GM20000 (cell line): ENCODE results near the gene WDR82.
"Not testable (repeated sequence)": the region's sequence is repeated elsewhere in the genome, so short reads cannot be mapped to it uniquely, and the experiment has no call there.

Source experiments
- DNase-seq: peaks from one replicate; pipeline ENCODE4 v3.0.0; 2012; ENCODE audit warnings: low spot score
- TF ChIP-seq, protein P1 (sequence below): IDR thresholded peaks from 2 replicates; pipeline ENCODE4 v1.5.1; 2012; ENCODE audit warnings: mild to moderate bottlenecking, control low read depth; ENCODE audit errors: extremely low read depth, missing control alignments

Gene WDR82

DNA sequence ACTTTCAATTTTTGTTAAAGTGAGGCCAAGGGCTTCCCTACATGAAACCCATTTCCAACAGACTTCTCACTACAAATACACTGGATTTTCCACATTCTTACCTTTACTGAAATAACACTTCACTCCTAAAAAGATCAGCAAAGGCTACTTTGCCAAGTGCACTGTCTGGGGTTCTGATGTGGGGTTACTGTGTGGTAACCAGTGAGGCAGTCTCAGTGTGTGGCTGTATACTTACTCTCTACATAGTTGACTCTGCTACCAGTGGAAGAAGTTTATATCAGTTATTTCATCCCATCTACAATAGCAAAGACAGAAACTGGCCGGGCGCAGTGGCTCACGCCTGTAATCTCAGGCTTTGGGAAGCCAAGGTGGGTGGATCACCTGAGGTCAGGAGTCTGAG lies 5.6 kb downstream of the WDR82 start:
- TF ChIP-seq, protein P1, sequence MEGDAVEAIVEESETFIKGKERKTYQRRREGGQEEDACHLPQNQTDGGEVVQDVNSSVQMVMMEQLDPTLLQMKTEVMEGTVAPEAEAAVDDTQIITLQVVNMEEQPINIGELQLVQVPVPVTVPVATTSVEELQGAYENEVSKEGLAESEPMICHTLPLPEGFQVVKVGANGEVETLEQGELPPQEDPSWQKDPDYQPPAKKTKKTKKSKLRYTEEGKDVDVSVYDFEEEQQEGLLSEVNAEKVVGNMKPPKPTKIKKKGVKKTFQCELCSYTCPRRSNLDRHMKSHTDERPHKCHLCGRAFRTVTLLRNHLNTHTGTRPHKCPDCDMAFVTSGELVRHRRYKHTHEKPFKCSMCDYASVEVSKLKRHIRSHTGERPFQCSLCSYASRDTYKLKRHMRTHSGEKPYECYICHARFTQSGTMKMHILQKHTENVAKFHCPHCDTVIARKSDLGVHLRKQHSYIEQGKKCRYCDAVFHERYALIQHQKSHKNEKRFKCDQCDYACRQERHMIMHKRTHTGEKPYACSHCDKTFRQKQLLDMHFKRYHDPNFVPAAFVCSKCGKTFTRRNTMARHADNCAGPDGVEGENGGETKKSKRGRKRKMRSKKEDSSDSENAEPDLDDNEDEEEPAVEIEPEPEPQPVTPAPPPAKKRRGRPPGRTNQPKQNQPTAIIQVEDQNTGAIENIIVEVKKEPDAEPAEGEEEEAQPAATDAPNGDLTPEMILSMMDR = no peak
- DNase-seq = no peak

DNA sequence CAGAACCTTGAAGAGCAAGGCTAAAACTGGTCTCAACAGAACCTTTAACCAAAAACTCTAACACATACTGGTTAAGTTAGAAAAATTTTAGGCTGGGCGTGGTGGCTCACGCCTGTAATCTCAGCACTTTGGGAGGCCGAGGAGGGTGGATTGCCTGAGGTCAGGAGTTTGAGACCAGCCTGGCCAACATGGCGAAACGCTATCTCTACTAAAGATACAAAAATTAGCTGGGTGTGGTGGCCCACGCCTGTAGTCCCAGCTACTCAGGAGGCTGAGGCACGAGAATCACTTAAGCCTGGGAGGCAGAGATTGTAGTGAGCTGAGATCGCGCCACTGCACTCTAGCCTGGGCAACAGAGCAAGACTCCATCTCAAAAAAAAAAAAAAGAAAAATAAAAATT lies 6.3 kb downstream of the WDR82 start:
- DNase-seq = not testable (repeated sequence)

DNA sequence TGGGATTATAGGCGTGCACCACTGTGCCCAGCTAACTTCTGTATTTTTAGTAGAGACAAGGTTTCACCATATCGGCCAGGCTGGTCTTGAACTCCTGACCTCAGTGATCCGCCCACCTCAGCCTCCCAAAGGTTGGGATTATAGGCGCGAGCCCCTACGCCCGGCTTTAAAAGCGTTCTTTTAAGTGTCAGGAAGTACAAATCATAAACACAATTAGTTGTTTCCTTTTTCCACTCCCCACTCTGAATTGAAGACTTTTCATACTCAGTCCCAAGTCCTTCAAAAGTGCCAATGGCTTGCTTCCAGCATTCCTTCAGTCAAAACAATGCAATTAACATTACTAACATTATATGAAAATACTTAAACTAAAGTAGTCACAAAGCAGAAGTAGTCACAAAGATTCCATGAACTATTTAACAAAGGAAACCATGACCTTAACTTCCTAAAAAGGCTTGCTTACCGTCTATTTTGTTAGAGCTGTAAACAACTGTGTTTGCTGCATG lies 8.1 kb downstream of the WDR82 start:
- DNase-seq = no peak
- TF ChIP-seq, protein P1 = no peak

DNA sequence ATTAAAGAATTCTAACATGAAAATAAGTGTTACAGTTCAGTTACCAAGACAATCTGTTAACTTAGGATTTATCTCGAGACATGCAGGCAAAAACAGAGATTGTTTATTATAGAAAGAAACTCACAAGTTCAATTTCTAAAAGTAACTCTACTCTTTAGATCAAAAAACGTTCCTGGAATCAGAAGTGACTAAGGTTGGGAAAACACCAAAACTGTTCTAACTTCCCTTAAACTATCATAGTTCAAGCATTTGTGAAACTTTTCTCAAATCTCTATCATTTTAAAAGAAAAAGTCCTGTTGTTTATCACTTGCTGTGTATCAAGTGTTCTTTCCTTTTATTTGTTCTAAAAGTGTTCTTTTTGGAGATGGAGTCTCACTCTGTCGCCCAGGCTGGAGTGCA lies 8.7 kb downstream of the WDR82 start:
- DNase-seq = no peak
- TF ChIP-seq, protein P1 = no peak

DNA sequence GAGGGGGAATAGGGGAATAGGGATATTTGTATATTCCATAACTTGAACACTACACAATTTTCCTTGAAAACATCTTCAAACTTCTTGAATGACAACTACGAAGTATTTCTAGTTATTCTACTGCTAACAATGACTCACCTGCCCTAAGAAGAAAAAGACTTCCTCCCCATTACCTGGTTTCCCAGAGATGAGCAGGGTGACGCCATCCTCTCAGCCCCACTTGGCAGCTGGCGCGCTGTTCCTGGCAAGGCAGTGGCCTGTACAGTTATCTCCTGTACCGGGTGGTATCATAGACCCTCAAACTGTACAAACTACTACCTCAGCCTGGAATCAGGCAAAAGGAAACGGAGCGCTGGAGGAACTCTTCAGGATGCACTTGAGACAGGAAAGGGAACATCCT lies 10.4 kb downstream of the WDR82 start:
- TF ChIP-seq, protein P1 = no peak
- DNase-seq = no peak

DNA sequence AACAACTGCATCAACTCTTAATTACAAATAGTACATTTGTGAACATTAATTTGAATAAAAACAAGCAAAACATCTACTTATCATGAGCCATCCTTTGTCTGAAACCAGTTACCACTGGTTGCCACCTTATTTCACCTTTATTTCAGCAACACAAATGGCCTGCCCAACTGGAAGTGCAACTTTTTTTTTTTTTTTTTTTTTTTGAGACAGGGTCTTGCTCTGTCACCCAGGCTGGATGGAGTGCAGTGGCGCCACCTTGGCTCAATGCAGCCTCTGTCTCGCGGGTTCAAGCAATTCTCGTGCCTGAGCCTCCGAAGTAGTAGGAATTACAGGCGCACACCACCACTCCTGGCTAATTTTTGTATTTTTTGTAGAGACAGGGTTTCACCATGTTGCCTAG lies 13.1 kb downstream of the WDR82 start:
- DNase-seq = no peak
- TF ChIP-seq, protein P1 = no peak

DNA sequence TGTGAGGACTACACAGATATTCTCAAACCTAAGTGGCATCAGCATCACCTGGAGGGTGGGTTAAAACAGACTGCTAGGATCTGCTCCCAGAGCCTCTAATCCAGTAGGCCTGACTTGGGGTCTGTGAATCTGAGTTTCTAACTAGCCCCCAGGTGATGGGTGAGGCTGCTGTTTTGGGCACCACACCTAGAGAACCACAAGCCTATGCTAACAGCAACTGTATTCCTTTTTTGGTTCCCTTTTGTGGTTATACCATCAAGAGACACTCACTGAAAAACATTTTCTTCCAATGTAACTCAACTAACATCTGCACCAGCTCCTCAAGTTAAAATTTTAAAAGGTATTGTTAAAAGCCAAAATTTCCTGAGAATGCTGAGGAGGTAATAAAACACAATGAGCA lies 16.0 kb downstream of the WDR82 start:
- DNase-seq = no peak
- TF ChIP-seq, protein P1 = no peak

DNA sequence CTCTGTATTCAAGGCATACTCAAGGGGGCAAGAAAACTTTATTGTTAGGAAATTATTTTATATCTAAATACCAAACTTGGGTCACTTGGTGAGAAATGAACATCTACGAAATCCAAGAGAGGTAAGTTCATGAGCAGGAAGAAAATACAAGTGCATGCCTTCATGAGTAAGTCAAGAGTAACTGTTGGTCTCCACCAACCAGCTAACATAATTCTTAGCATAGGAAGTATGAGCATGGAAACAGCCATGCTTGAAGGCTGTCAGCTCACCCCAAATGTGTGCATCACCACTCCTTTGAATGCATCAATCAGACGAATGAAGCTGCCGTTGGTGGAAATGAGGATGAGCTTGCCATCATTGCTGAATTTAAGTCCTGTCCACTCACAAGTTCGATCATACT lies 19.0 kb downstream of the WDR82 start:
- DNase-seq = no peak
- TF ChIP-seq, protein P1 = no peak
